ENCODE data around the gene NFRKB. TPM values are rescaled to one million over a fixed set of nuclear protein-coding genes. Genes with fewer than 3 reads are reported as not detected.

NFRKB gene
- total and polyA plus RNA-seq, 2 of the 8 experiments (the other 6 are each of a cell fraction or from before 2014, with no cell fraction given): 17.0 to 31.0 TPM

DNA sequence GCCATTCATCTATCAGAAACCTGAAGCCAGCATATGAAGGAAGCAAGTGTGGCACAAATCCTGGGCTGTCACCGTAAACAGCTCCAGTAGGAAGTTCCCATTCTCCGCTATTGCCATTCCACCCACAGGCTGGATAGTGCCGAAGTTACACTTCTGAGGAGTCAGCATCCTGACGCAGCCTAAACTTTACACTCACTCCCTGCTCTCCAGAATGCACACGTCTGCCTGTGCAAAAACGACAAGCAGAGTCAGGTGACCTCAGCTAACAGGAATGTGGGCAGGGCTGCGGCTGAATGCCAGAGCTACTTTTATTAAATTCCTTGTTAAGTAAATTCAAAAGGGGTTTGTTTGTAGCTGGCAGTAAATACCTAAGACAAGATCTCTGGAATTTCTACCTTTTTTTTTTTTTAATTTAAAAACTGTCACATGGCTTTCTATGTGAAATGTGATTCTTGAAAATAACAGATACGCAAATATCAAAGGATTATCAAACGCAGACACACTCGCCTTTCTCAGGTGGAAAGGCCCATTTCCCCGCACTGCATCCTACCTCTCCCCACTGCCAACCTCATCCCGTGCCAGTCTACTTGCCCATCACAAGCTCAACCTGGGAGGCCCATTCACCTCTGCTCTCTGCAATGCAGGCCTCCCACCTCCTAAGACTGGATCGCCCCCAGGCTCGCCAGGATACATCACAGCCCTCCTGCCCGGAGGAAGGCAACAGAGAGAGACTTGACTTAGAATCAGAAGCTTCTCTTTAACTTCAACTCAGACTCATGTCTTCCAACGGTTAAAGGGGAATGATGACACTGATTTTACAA, 33.5 kb downstream of the NFRKB start (continued):
- TF ChIP-seq RAD21 (IDR thresholded peaks at IDR 0.05 in 1 of 2, conservative IDR thresholded peaks at IDR 0.05 in 1 of 2; ENCODE audit: low read depth in 2 of 2, low read length in 2 of 2) (no peak), CEBPB (IDR thresholded peaks at IDR 0.05; ENCODE audit: low read depth, low read length) (no peak), CREB1 (IDR thresholded peaks at IDR 0.05) (no peak), SP1 (IDR thresholded peaks at IDR 0.05; ENCODE audit: low read depth, low read length) (no peak), BCL11A (IDR thresholded peaks at IDR 0.05; ENCODE audit: low read depth in 2 of 2, low read length in 2 of 2) (no peak), FOSL1 (IDR thresholded peaks at IDR 0.05; ENCODE audit: insufficient read depth, low read depth, low read length) (no peak), JUN (IDR thresholded peaks at IDR 0.05; ENCODE audit: low read depth, low read length) (peak; percentile 77; the same call in 1 of the 2 replicates), CTBP2 (IDR thresholded peaks at IDR 0.05; ENCODE audit: borderline replicate concordance, insufficient read depth, insufficient read length, low read length) (no peak), YY1 (IDR thresholded peaks at IDR 0.05; ENCODE audit: low read depth, low read length) (no peak), MAFK (IDR thresholded peaks at IDR 0.05; ENCODE audit: low read depth, low read length) (no peak)
